ENCODE data around the gene TPRKB.
"Not testable (repeated sequence)": the region's sequence is repeated elsewhere in the genome, so short reads cannot be mapped to it uniquely, and the experiment has no call there.

TPRKB gene

DNA sequence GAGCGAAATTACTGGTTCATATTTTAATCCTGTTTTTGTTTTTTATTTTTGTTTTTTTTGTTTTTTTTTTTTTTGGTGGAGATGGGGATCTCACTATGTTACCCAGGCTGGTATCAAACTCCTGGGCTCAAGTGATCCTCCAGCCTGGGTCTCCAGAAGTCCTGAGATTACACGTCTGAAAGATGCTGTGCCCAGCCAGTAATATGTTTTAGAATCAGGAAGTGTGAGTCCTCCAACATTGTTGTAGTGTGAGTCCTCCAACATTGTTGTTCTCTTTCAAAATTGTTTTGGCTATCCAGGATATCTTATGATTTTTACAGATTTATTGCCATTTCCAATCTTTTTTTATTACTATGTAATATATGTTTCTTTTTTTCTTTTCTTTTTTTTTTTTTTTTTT lies 23.1 kb downstream of the TPRKB start:
- peaks cover 16% of the 10 kb centered on the region for H3K27me3 ChIP-seq (ENCODE audit: control insufficient read depth, insufficient read depth, low read length)

DNA sequence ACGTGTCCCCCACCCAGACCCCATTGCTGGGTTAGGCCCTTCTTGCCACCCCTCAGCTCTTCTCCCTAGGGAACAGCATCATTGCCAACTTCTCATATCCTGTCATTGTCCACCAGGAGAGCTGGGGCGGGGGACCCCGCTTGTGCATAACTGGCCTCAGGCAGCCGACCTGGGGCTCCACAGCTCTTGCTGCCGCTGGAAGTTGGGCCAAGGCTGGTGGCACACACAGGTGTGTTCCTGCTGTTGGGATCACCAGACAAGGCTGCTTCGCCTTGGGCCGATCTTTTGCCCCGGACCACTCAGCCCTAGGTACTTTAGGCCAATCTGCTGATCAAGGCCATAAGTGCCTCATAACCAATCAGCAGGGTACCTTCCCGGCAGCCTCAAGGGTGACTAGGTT lies 28.6 kb downstream of the TPRKB start:
- H3K9ac ChIP-seq (ENCODE audit: low read length): no peak overlapping the region
- peaks cover 25% of the 10 kb centered on the region for H3K27me3 ChIP-seq (ENCODE audit: control insufficient read depth, insufficient read depth, low read length)

More for the DNA sequence above, 23.1 kb downstream of the TPRKB start:
- Histone ChIP-seq H3K27ac (ENCODE audit: low read depth, low read length) (no peak overlapping the region), H3K4me3 (ENCODE audit: low read depth, low read length) (no peak overlapping the region), H3K9ac (ENCODE audit: low read length) (no peak overlapping the region), H3K4me1 (ENCODE audit: control insufficient read depth, insufficient read depth, low read length) (no peaks in the 10 kb centered on the region), H3K9me3 (ENCODE audit: control insufficient read depth, insufficient read depth, low read depth, low read length) (peaks cover 2% of the 10 kb centered on the region; the same call in 1 of the 2 replicates), H3K36me3 (ENCODE audit: control insufficient read depth, insufficient read depth, low read length) (no peaks in the 10 kb centered on the region)

DNA sequence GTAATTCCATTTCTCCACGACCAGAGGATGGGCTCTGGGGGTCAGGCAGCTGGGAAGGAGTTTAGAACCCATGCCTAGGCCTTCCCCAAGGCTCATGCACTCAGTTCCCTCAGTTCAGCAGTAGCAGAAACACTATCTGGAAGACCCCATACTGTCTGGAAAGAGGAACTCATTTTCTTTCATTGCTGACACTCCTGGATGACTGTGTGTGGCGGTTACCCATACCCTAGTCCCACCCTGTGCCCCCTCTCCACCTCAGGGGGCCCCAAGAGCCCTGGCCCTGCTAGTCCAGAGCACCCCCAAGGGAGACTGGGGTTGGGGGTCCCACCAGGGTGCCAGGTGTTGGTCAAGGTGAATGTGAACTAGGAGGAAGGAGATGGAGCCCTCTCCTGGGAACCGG lies 29.5 kb downstream of the TPRKB start:
- H3K4me1 ChIP-seq (ENCODE audit: control insufficient read depth, insufficient read depth, low read length): no peaks in the 10 kb centered on the region
- H3K9me3 ChIP-seq (ENCODE audit: control insufficient read depth, insufficient read depth, low read depth, low read length): no peaks in the 10 kb centered on the region
- no peak overlapping the region for H3K27ac ChIP-seq (ENCODE audit: low read depth, low read length)
- H3K27me3 ChIP-seq (ENCODE audit: control insufficient read depth, insufficient read depth, low read length): peaks cover 25% of the 10 kb centered on the region
- no peak overlapping the region for H3K4me3 ChIP-seq (ENCODE audit: low read depth, low read length)
- no peak overlapping the region for H3K9ac ChIP-seq (ENCODE audit: low read length)
- no peaks in the 10 kb centered on the region for H3K36me3 ChIP-seq (ENCODE audit: control insufficient read depth, insufficient read depth, low read length)

More for the DNA sequence above, 28.6 kb downstream of the TPRKB start:
- Histone ChIP-seq H3K27ac (ENCODE audit: low read depth, low read length) (no peak overlapping the region), H3K36me3 (ENCODE audit: control insufficient read depth, insufficient read depth, low read length) (no peaks in the 10 kb centered on the region), H3K4me1 (ENCODE audit: control insufficient read depth, insufficient read depth, low read length) (no peaks in the 10 kb centered on the region), H3K9me3 (ENCODE audit: control insufficient read depth, insufficient read depth, low read depth, low read length) (no peaks in the 10 kb centered on the region), H3K4me3 (ENCODE audit: low read depth, low read length) (no peak overlapping the region)

DNA sequence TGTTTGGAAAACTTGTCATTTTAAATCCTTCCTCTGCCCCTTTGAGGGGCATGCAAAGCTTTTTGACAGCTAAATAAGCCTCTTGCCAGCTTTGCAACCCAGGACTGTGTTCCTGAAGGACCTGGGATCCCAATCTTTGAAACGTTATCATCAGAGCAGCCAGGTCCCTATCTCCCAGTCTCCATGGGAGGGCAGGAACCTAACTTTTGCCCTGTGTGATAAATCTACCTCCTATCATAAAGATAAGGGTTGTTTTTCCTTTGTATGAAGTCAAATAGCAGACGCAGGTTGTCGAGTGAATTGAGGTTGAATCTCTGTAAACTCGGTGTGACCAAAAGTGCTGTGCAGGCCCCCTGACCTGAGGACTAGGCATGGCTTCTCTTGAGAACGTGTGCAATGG lies 30.1 kb downstream of the TPRKB start:
- Histone ChIP-seq H3K27me3 (ENCODE audit: control insufficient read depth, insufficient read depth, low read length) (peaks cover 26% of the 10 kb centered on the region), H3K27ac (ENCODE audit: low read depth, low read length) (no peak overlapping the region), H3K4me1 (ENCODE audit: control insufficient read depth, insufficient read depth, low read length) (no peaks in the 10 kb centered on the region), H3K9me3 (ENCODE audit: control insufficient read depth, insufficient read depth, low read depth, low read length) (no peaks in the 10 kb centered on the region), H3K36me3 (ENCODE audit: control insufficient read depth, insufficient read depth, low read length) (no peaks in the 10 kb centered on the region), H3K4me3 (ENCODE audit: low read depth, low read length) (no peak overlapping the region), H3K9ac (ENCODE audit: low read length) (peak overlapping the region; percentile 29)

DNA sequence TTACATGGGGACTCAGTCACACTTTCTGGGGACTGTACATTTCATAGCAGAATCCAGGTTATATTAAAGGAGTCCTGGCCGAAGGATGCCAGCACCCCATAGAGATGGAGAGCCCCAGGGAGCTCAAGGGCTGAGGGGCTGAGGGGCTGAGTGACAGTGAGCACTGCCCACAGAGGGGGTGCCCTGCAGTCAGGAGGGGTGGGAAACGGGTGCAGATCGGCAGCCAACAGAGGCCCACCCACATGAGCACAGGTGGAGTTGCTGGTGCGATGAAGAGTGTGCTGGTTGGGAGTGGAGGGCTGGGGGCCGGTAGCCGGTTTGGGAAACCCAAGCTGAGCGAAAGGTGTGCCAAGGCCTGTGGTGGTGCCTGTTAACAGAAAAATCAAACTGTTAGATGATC lies 32.1 kb downstream of the TPRKB start:
- Histone ChIP-seq H3K36me3 (ENCODE audit: control insufficient read depth, insufficient read depth, low read length) (no peaks in the 10 kb centered on the region), H3K4me3 (ENCODE audit: low read depth, low read length) (no peak overlapping the region), H3K9ac (ENCODE audit: low read length) (no peak overlapping the region), H3K27me3 (ENCODE audit: control insufficient read depth, insufficient read depth, low read length) (peaks cover 11% of the 10 kb centered on the region; the same call in 1 of the 2 replicates), H3K4me1 (ENCODE audit: control insufficient read depth, insufficient read depth, low read length) (no peaks in the 10 kb centered on the region), H3K27ac (ENCODE audit: low read depth, low read length) (no peak overlapping the region), H3K9me3 (ENCODE audit: control insufficient read depth, insufficient read depth, low read depth, low read length) (no peaks in the 10 kb centered on the region)

DNA sequence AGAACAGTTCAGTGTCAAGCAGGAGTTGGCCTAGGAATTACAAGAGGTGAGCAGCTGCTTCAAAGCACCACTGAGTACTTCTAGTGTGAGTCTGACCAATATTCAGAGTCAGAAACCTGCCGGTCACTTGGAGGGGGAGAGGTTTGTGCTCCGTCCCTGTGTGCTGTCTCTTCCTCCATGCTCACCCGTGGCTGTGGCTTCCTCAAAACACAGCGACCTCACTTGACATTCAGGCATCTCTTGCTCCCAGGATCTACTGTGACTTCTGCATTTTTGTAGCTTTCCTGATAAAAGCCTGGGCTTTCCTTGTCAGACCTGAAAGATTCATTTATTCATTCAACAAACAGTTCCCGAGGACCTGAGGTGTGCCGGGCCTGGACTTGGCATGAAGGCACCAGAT lies 32.9 kb downstream of the TPRKB start:
- Histone ChIP-seq H3K27ac (ENCODE audit: low read depth, low read length) (no peak overlapping the region), H3K36me3 (ENCODE audit: control insufficient read depth, insufficient read depth, low read length) (no peaks in the 10 kb centered on the region), H3K27me3 (ENCODE audit: control insufficient read depth, insufficient read depth, low read length) (peaks cover 11% of the 10 kb centered on the region; the same call in 1 of the 2 replicates), H3K9me3 (ENCODE audit: control insufficient read depth, insufficient read depth, low read depth, low read length) (peaks cover 3% of the 10 kb centered on the region; the same call in 1 of the 2 replicates), H3K4me3 (ENCODE audit: low read depth, low read length) (no peak overlapping the region), H3K9ac (ENCODE audit: low read length) (no peak overlapping the region), H3K4me1 (ENCODE audit: control insufficient read depth, insufficient read depth, low read length) (no peaks in the 10 kb centered on the region)

DNA sequence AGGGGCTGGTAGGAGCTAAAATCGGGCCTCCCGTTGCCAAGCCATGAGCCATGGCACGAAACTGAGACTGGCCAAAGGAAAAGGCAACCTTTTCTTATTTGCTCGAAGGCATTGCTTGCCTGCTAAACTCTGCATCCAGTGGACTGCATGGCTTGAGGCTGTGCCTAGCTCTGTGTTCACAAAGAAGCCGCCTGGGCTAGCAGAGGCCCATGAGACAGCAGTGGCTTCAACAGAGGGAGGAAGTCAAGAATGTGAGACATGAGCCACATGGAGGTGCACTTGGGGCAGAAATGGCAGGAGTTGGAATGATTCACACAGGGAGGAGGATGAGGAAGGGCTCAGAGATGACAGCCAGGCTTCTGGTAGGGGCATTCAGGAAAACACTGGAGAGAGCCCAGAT lies 33.5 kb downstream of the TPRKB start:
- Histone ChIP-seq H3K4me1 (ENCODE audit: control insufficient read depth, insufficient read depth, low read length) (no peaks in the 10 kb centered on the region), H3K9me3 (ENCODE audit: control insufficient read depth, insufficient read depth, low read depth, low read length) (peaks cover 9% of the 10 kb centered on the region; the same call in 1 of the 2 replicates), H3K27ac (ENCODE audit: low read depth, low read length) (no peak overlapping the region), H3K27me3 (ENCODE audit: control insufficient read depth, insufficient read depth, low read length) (peaks cover 11% of the 10 kb centered on the region; the same call in 1 of the 2 replicates), H3K36me3 (ENCODE audit: control insufficient read depth, insufficient read depth, low read length) (no peaks in the 10 kb centered on the region), H3K4me3 (ENCODE audit: low read depth, low read length) (no peak overlapping the region), H3K9ac (ENCODE audit: low read length) (no peak overlapping the region)

DNA sequence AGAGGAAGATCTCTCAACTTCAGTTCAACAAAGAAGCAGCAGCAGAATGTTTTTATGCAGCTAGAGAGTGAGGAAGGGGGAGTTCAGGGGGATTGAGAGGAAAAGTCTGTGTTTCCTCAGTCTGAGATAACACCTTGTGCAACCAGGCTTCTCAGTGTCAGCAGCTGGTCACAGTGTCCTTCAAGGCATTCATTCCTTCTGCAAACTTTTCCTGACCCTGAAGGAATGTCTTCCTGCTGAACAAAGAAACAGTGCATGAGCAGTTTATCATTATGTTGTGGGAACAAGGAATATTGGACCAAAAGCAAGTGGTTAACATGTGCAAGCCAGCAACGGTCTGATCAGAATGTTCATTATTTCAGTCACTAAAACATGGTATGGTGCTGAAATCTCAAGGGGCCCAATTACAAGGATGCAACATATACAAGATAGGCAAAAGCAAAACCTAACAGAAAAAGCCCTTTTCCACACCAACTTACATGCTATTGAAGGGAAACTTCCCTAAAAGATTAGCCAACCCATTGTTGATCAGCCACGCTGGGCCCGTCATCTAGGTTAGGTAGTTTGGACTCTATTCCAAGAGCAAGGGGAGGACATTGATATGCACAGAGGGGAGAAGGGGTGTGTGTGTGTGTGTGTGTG lies 34.2 kb downstream of the TPRKB start:
- H3K36me3 ChIP-seq (ENCODE audit: control insufficient read depth, insufficient read depth, low read length); H3K4me3 ChIP-seq (ENCODE audit: low read depth, low read length); H3K4me1 ChIP-seq (ENCODE audit: control insufficient read depth, insufficient read depth, low read length); H3K9ac ChIP-seq (ENCODE audit: low read length); H3K27ac ChIP-seq (ENCODE audit: low read depth, low read length): not testable (repeated sequence)
- Histone ChIP-seq H3K9me3 (ENCODE audit: control insufficient read depth, insufficient read depth, low read depth, low read length) (peaks cover 15% of the 10 kb centered on the region), H3K27me3 (ENCODE audit: control insufficient read depth, insufficient read depth, low read length) (peaks cover 11% of the 10 kb centered on the region; the same call in 1 of the 2 replicates)

DNA sequence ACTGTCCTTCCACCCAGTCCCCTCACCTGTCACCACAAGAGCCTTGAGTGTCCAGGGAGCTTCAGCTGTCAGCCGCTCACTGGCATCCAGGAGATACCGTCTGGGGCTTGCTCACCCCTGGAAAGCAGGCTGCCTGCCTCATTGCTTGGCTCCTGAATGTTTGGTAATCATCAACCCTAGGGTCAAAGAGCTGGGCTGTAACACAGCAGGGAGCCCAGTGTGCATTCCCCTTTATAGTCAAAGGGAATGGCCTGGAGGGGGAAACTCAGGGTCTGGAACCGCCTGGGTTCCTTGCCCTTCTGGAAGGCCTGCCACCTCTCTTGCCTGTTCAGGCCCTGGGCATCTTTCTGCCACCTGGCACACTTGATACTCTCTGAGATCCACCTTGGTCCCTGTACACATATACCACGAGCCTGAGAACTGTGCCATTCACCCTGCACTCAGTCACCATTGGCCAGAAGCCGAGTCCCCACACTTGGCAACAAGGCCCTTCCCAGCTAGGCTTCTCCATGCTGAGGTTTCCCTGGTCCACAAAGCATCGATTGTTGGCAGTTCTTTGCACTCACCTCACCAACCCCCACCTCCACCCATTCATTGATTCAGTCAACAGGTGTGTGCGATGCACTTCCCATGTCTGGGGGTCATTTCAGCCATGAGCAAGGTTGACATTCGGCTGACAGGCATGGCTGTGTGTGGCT lies 35.0 kb downstream of the TPRKB start:
- Histone ChIP-seq H3K9me3 (ENCODE audit: control insufficient read depth, insufficient read depth, low read depth, low read length) (peaks cover 23% of the 10 kb centered on the region), H3K4me1 (ENCODE audit: control insufficient read depth, insufficient read depth, low read length) (no peaks in the 10 kb centered on the region), H3K9ac (ENCODE audit: low read length) (no peak overlapping the region), H3K4me3 (ENCODE audit: low read depth, low read length) (no peak overlapping the region), H3K27ac (ENCODE audit: low read depth, low read length) (no peak overlapping the region), H3K27me3 (ENCODE audit: control insufficient read depth, insufficient read depth, low read length) (peaks cover 11% of the 10 kb centered on the region; the same call in 1 of the 2 replicates), H3K36me3 (ENCODE audit: control insufficient read depth, insufficient read depth, low read length) (no peaks in the 10 kb centered on the region)

DNA sequence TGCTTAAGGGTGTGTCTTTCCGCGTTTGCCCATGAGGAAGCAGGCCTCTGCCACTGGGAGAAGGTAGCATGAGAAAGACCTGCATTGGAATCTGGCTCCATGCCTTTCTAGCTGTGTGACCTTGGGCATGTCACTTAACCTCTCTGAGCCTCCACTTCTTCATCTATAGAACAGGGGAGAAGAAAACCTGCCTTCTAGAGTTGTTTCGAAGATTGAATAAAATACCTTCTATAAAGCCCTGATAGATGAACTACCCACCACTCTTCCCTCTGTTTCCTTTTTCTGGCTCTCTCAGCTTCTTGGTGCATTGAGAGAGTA lies 35.7 kb downstream of the TPRKB start:
- H3K4me1 ChIP-seq (ENCODE audit: control insufficient read depth, insufficient read depth, low read length); H3K36me3 ChIP-seq (ENCODE audit: control insufficient read depth, insufficient read depth, low read length); H3K9ac ChIP-seq (ENCODE audit: low read length); H3K4me3 ChIP-seq (ENCODE audit: low read depth, low read length); H3K27ac ChIP-seq (ENCODE audit: low read depth, low read length): not testable (repeated sequence)
- Histone ChIP-seq H3K9me3 (ENCODE audit: control insufficient read depth, insufficient read depth, low read depth, low read length) (peaks cover 26% of the 10 kb centered on the region), H3K27me3 (ENCODE audit: control insufficient read depth, insufficient read depth, low read length) (peaks cover 11% of the 10 kb centered on the region; the same call in 1 of the 2 replicates)

DNA sequence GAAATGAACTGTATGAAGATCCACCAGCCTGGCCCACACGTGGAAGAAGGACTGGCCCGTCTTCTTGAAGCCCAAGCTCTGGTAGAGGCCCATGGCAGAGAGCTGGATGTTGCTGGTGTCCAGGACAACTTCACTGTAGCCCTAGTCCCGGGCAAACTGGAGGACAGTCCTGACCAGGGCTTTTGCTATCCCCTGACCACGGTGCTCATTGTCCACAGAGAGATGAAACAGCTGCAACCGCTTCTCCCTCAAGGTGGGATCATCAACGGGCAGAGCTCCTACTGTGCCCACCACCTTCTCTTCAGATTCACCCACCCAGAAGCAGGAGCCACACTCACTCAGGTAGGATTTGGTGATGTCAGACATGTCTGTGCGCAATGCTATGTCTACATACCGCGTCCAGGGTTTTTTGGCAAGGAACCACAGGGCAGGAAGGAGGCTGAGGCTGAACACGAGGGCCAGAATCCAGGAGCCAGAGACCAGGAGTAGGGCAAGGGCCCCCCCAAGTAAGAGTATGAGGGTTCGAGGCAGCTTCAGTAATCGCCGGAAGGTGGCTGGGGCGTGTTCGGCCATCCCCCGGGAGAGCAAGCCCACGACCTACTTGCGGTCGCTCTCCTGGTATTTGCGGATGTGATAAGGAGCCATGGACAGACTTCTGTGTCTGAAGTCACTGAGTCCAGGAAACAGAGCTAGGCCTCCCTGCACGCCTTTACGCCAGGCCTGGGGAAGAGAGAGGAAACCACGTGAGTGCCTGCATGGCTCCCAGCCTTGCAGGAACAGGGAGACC lies 36.3 kb downstream of the TPRKB start:
- Histone ChIP-seq H3K9ac (ENCODE audit: low read length) (no peak overlapping the region), H3K36me3 (ENCODE audit: control insufficient read depth, insufficient read depth, low read length) (no peaks in the 10 kb centered on the region), H3K27me3 (ENCODE audit: control insufficient read depth, insufficient read depth, low read length) (peaks cover 11% of the 10 kb centered on the region; the same call in 1 of the 2 replicates), H3K4me3 (ENCODE audit: low read depth, low read length) (no peak overlapping the region), H3K4me1 (ENCODE audit: control insufficient read depth, insufficient read depth, low read length) (no peaks in the 10 kb centered on the region), H3K9me3 (ENCODE audit: control insufficient read depth, insufficient read depth, low read depth, low read length) (peaks cover 26% of the 10 kb centered on the region), H3K27ac (ENCODE audit: low read depth, low read length) (no peak overlapping the region)
